ENCODE data around the gene BICRA. TPM values are rescaled to one million over a fixed set of nuclear protein-coding genes. Genes with fewer than 3 reads are reported as not detected.
"Not testable (repeated sequence)": the region's sequence is repeated elsewhere in the genome, so short reads cannot be mapped to it uniquely, and the experiment has no call there.

The BICRA gene
- total RNA-seq, 1 donor from 2014 or later, result 10.8 TPM

GRCh38 chr19:47716270-47716937 is 107.5 kb downstream of the BICRA start:
- no peak for DNase-seq

DNA sequence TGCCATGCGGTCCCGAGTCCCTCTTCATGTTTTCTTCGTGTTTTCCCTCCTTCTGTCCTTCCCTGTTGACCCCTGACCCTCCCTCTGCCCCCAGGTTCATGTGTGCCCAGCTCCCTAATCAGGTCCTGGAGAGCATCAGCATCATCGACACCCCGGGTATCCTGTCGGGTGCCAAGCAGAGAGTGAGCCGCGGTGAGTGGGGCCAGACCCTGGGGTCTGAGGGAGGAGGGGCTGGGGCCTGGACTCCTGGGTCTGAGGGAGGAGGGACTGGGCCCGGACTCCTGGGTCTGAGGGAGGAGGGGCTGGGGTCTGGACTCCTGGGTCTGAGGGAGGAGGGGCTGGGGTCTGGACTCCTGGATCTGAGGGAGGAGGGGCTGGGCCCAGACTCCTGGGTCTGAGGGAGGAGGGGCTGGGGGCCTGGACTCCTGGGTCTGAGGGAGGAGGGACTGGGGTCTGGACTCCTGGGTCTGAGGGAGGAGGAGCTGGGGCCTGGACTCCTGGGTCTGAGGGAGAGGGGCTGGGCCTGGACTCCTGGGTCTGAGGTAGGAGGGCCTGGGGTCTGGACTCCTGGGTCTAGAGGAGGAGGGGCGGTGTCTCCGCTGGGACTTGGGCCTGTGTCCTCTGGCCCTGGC is 109.6 kb downstream of the BICRA start:
- not testable (repeated sequence) for DNase-seq

DNA sequence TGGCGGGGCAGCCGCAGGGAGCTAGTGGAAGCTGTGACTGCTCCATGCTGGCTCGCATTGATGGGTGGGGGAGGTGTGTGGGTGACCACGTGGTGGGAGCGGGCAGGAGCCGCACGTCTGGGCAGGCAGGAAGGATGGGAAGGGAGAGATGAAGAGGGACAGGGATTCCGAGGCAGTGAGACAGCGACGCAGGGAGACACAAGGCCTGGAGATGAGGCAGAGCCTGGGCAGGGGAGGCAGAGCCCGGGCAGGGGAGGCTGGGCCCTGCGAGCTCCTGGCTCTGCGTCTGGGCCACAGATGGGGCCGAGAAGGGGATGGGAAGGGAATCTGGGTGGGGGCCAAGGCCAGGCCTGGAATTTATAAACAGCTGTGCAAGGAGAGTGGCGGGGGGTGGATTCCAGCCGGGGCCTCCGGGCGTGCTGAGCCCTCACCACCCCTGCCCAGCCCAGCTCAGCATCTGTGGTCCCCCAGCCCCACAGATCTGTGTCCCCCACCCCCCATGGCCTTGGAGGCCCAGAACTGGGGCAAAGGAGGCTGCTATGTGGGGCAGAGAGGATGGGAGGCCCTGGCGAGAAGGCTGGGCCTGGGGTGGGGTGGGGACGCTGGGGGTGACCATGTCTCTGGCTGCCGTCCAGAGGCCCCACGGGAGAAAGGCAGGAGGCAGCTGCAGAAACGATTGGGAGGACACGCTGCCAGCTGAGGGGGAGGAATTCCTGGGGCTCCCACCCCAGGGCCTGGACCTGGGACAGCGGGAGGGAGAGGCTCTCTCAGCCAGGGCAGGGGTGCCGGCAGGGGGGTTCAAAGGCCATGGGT is 110.3 kb downstream of the BICRA start:
- peak; percentile 99 for DNase-seq

GRCh38 chr19:47720669-47721422 is 111.9 kb downstream of the BICRA start:
- DNase-seq, result no peak

GRCh38 chr19:47723581-47723940 is 114.6 kb downstream of the BICRA start:
- DNase-seq, result peak; percentile 85

- no peak for DNase-seq
Measured at GRCh38 chr19:47725759-47726401, 116.9 kb downstream of the BICRA start.

- DNase-seq, result no peak
Measured at GRCh38 chr19:47726467-47726866, 117.5 kb downstream of the BICRA start.

GRCh38 chr19:47728295-47728694 is 119.4 kb downstream of the BICRA start:
- DNase-seq, result not testable (repeated sequence)

GRCh38 chr19:47729468-47729798 is 120.5 kb downstream of the BICRA start:
- DNase-seq, result peak; percentile 73

DNA sequence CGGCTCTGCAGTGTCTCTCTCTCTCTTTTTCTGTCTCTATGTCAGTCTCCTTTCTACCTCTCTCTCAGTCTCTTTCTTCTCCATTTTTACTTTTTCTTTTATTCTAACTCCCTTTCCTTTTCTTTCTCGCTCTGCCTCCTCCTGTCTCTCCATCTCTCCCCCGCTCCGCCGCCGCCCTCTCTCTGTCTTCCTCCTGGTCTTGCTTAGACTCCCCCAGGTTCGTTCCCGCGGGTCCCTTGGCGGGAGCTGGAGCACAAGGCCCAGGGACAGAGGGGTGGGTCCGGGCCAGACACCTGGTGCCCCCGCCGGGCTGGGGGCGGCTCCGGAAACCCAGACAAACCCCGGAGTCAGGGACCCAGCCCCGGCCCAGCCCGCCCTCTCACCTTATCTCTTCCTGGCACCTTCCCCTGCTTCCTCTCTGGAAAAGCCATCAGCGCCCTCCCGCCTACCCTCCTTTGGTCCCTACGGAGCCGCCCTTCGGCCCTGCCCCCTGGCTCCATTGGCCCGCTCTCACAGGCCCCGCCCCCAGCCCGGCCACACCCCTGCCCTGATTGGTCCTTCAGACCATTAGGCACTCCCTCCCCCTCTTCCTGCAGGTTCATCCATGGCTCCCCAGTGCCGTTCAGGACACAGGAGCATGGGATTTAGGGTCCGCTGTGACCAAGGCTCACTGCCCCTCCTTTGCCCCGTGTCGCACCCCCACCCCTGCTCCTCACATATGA is 121.0 kb downstream of the BICRA start:
- no peak for DNase-seq

GRCh38 chr19:47730521-47730889 is 121.6 kb downstream of the BICRA start:
- no peak for DNase-seq

DNA sequence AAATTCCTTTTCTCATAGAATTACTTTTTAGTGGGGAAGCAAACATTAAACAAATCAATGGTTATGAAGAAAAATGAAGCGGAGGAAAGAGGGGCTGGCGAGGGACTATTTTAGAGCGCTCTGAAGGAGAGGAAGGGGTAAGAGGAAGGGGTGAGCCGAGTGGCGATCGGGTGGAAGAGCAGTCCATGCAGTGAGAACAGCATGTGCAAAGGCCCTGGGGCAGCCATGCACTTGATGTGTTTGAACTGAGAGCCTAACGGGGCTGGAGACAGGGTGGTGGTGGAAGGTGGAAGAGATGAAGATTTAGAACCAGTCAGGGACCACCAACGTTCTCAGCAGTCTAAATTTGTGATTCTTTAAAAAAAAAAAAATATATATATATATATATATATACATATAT is 122.0 kb downstream of the BICRA start:
- no peak for DNase-seq

DNA sequence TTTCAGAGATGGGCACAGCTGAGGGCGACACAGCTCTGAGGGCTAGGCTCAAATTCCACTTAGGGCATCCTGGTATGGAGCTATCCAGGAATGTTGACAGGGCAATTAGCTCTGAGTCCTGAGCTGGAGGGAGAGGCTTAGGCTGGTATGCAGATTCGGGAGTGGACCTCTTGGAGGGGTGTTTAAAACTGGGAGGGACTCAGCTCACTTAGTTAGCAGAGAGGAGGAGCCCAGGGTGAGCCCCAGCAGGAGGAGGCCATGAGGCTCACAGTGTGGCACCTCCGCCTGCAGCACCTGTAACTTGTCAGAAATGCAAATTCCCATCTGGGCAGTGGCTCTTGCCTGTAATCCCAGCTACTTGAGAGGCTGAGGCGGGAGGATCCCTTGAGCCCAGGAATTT is 126.2 kb downstream of the BICRA start:
- DNase-seq, result no peak

DNA sequence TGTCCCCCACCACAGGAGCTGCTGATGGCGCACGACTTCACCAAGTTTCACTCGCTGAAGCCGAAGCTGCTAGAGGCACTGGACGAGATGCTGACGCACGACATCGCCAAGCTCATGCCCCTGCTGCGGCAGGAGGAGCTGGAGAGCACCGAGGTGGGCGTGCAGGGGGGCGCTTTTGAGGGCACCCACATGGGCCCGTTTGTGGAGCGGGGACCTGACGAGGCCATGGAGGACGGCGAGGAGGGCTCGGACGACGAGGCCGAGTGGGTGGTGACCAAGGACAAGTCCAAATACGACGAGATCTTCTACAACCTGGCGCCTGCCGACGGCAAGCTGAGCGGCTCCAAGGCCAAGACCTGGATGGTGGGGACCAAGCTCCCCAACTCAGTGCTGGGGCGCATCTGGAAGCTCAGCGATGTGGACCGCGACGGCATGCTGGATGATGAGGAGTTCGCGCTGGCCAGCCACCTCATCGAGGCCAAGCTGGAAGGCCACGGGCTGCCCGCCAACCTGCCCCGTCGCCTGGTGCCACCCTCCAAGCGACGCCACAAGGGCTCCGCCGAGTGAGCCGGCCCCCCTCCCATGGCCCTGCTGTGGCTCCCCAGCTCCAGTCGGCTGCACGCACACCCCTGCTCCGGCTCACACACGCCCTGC is 132.1 kb downstream of the BICRA start:
- no peak for DNase-seq

DNA sequence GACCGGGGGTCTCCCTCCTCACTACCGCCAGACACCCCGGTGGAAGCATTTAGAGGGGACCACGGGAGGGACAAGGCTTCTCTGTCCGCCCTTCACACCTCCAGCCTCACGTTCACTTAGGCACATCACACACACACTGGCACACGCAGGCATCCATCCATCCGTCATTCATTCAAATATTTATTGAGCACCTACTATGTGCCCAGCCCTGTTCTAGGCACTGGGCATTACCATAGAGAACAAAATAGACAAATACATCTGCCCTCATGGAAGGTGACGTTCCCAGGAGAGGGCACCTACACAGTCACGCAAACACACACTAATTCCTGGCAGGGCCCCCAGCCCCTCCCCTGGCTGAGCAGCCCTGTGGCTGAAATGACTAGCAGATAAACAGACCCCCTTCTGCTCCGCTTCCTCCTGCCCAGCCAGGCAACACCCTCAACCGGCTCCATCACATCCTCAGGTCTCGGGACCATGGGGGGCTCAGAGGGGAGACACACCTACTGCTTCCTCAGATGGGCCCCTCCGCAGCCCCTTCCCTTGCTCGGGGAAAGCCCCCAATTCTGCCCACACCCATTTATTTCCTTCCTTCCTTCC is 132.7 kb downstream of the BICRA start:
- no peak for DNase-seq

- peak; percentile 71 for DNase-seq
Measured at GRCh38 chr19:47742634-47743033, 133.7 kb downstream of the BICRA start.

- DNase-seq, result peak; percentile 99
Measured at GRCh38 chr19:47745010-47745901, 136.3 kb downstream of the BICRA start, which contains the start of gene NOP53. Gene NOP53, plus strand, starts transcription at chr19:47745546. Its CDS starts 14 bp downstream, at chr19:47745560.

DNA sequence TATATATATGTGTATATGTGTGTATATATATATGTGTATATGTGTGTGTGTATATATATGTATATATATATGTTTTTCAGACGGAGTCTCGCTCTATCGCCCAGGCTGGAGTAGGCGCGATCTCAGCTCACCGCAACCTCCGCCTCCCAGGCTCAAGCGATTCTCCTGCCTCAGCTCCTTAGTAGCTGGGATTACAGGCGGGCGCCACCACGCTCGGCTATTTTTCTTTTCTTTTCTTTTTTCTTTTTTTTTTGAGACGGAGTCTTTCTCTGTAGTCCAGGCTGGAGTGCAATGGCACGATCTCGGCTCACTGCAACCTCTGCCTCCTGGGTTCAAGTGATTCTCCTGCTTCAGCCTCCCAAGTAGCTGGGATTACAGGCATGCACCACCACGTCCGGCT is 137.2 kb downstream of the BICRA start:
- not testable (repeated sequence) for DNase-seq

DNA sequence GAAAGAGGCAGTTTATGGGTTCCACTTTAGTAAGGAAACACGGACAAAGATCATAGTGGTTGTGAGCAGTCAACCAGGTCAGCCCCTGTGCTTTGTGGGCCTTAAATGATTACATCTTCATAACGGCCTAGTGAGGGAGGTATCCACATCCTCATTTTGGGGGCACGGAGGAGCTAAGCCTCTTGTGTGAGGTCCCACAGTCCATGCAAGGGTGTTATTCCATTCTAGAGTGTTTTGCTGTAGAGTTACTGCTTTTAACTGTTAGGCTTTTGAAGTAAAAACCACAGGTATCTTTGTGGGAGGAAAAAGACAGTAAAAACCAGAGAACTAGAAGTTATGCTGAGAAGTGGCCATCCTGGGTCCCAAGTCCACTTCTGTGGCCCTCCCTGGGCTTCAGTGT is 140.4 kb downstream of the BICRA start:
- no peak for DNase-seq
